ENCODE measurements around the gene CD4. TPM values are rescaled to one million over a fixed set of nuclear protein-coding genes. Genes with fewer than 3 reads are reported as not detected.

CD4 gene
- total RNA-seq, 1 experiment from 2014 or later = not detected

DNA sequence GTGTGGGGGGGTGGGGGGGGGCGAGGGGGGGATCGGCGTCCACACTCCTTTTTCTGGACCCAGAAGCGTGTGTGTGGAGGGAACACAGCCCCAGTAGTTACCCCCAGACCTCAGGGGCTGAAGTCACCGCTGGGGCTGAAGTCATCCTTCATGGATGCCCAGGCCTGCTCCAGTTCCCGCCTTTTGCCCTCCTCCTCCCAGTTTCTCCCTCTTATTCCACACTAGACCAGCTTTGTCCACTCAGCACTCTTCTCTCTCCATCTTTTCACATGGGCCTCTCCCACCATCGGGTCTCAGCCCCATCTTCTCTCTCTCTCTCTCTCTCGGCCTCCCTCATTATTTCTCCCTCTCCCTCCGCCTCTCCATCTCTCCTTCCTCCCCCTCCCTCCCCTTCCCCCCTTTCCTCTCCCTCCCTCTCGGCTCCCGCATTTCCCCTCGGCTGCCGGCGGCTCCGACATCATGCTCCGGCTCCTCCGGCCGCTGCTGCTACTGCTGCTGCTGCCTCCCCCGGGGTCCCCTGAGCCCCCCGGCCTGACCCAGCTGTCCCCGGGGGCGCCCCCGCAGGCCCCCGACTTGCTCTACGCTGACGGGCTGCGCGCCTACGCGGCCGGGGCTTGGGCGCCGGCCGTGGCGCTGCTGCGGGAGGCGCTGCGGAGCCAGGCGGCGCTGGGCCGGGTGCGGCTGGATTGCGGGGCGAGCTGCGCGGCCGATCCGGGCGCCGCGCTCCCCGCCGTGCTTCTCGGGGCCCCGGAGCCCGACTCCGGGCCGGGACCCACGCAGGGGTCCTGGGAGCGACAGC lies 38.9 kb downstream of the CD4 start, which contains the start of gene P3H3:
P3H3 (plus strand) TSS at position 426 of the 799 bp plus-strand sequence; CDS start at position 460, 34 bp downstream.
- TF ChIP-seq, protein P1, sequence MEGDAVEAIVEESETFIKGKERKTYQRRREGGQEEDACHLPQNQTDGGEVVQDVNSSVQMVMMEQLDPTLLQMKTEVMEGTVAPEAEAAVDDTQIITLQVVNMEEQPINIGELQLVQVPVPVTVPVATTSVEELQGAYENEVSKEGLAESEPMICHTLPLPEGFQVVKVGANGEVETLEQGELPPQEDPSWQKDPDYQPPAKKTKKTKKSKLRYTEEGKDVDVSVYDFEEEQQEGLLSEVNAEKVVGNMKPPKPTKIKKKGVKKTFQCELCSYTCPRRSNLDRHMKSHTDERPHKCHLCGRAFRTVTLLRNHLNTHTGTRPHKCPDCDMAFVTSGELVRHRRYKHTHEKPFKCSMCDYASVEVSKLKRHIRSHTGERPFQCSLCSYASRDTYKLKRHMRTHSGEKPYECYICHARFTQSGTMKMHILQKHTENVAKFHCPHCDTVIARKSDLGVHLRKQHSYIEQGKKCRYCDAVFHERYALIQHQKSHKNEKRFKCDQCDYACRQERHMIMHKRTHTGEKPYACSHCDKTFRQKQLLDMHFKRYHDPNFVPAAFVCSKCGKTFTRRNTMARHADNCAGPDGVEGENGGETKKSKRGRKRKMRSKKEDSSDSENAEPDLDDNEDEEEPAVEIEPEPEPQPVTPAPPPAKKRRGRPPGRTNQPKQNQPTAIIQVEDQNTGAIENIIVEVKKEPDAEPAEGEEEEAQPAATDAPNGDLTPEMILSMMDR (IDR thresholded peaks at IDR 0.05; ENCODE audit: unreplicated experiment) = no peak
- no TSS peak for BruUV-seq (replicated peaks)
- no peaks in the 10 kb centered on the region for H3K9me3 Mint-ChIP-seq (ENCODE audit: unreplicated experiment)
- ChIA-PET CTCF (interaction anchor here (1.1 to 8.7 kb wide), 3 partner anchors 20 to 75 kb away, joined by 4 to 74 read pairs (median 42); partner anchors contain the start of gene MLF2), POLR2A (interaction anchor here (0.6 to 0.7 kb wide), 2 partner anchors 42 to 75 kb away, joined by 3 to 4 read pairs; partner anchors contain the start of gene MLF2)
- peak within 1 kb of the TSS; percentile 77 for H3K4me3 Mint-ChIP-seq (ENCODE audit: unreplicated experiment)
- H3K27me3 Mint-ChIP-seq (ENCODE audit: insufficient read depth, unreplicated experiment) = peaks cover 87% of the 10 kb centered on the region
- DNase-seq (ENCODE audit: unreplicated experiment) = peak; percentile 40
- H3K4me1 Mint-ChIP-seq (ENCODE audit: insufficient read depth, unreplicated experiment) = peaks cover 29% of the 10 kb centered on the region
- no peaks in the 10 kb centered on the region for H3K36me3 Mint-ChIP-seq (ENCODE audit: insufficient read depth, unreplicated experiment)
- intact Hi-C loops (cut with micrococcal nuclease) = no loop called here
- no peak within 1 kb of the TSS for H3K27ac Mint-ChIP-seq (ENCODE audit: low read depth, unreplicated experiment)

DNA sequence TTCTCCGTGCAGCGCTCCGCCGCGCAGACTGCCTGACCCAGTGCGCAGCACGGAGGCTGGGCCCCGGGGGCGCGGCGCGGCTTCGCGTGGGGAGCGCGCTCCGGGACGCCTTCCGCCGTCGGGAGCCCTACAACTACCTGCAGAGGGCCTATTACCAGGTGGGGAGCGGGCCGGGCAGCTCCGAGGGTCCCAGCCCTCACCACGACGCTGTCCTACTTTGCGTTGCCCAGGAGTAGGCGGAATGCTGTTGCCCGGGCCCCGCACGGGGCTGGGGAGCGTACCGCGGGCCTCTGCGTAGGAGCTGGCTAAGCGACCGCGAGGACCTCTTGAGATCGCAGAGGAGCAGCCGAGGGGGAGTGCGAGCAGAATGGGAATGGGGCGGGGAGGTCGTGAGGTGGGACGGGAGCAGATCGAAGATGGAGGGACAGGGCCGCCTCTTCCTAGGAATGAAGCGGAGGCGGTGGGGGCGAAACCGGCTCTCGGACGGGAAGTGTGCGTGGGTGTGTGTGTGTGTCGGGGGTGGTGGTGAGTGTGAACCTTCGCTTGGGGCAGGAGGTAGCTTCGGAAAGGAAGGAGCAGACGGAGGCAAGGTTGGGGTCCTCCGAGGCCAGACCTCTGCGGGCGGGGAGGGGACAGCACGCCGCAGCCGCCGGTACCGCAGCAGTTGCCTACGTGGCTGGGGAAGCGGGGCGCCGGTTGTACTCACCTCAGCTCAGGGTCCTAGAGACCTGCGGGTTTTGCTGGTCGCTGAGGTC lies 39.6 kb downstream of the CD4 start:
- POLR2A ChIA-PET = interaction anchor here (0.5 to 1.4 kb wide), 5 partner anchors 41 to 223 kb away, joined by 3 to 4 read pairs (median 3); partner anchors contain the start of gene MLF2
- intact Hi-C loops (cut with micrococcal nuclease) = no loop called here
- H3K4me1 Mint-ChIP-seq (ENCODE audit: insufficient read depth, unreplicated experiment) = peaks cover 29% of the 10 kb centered on the region
- TF ChIP-seq, protein P1 (IDR thresholded peaks at IDR 0.05; ENCODE audit: unreplicated experiment) = no peak
- peaks cover 79% of the 10 kb centered on the region for H3K27me3 Mint-ChIP-seq (ENCODE audit: insufficient read depth, unreplicated experiment)
- CTCF ChIA-PET = interaction anchor here (0.6 to 8.7 kb wide), 4 partner anchors 19 to 93 kb away, joined by 4 to 74 read pairs (median 5); partner anchors contain the start of gene MLF2
- H3K4me3 Mint-ChIP-seq (ENCODE audit: unreplicated experiment) = peak overlapping the region; percentile 77
- H3K36me3 Mint-ChIP-seq (ENCODE audit: insufficient read depth, unreplicated experiment) = no peaks in the 10 kb centered on the region
- H3K27ac Mint-ChIP-seq (ENCODE audit: low read depth, unreplicated experiment) = no peak overlapping the region
- no TSS peak for BruUV-seq (replicated peaks)
- DNase-seq (ENCODE audit: unreplicated experiment) = no peak
- no peaks in the 10 kb centered on the region for H3K9me3 Mint-ChIP-seq (ENCODE audit: unreplicated experiment)

DNA sequence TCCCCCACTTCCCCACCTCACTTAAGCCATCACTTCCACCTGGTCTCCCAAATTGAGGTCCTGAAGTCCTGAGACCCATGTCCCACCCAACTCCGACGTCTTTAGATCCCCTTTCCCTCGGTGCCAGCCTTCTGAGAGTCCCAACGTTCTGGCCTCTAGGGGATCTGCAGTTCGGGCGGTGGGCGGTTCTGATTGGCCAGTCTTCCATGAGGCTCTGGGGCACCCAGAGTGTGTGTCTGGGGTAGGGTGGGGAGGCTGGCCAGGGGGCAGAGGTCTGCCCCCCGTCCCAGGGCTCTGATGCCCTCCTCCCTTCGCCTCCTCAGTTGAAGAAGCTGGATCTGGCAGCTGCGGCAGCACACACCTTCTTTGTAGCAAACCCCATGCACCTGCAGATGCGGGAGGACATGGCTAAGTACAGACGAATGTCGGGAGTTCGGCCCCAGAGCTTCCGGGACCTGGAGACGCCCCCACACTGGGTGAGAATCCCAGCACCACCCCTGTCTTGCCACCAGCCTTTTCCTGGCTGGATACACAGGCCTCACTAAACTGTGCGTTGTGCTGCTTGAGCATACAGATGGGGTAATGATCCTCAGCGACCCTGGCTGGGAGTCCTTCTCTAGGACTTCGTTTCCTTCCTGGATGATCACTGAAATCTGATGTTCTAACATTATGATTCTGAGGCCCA lies 40.4 kb downstream of the CD4 start:
- Mint-ChIP-seq H3K27ac (ENCODE audit: low read depth, unreplicated experiment) (no peak overlapping the region), H3K9me3 (ENCODE audit: unreplicated experiment) (no peaks in the 10 kb centered on the region), H3K27me3 (ENCODE audit: insufficient read depth, unreplicated experiment) (peaks cover 72% of the 10 kb centered on the region), H3K36me3 (ENCODE audit: insufficient read depth, unreplicated experiment) (no peaks in the 10 kb centered on the region), H3K4me3 (ENCODE audit: unreplicated experiment) (peak overlapping the region; percentile 77), H3K4me1 (ENCODE audit: insufficient read depth, unreplicated experiment) (peaks cover 29% of the 10 kb centered on the region)
- ChIA-PET CTCF (interaction anchor here (0.6 to 8.7 kb wide), 6 partner anchors 19 to 386 kb away, joined by 3 to 74 read pairs (median 4); partner anchors contain the start of genes MLF2 and ZNF384), POLR2A (interaction anchor here (0.6 to 1.4 kb wide), 5 partner anchors 23 to 224 kb away, joined by 3 read pairs; partner anchors contain the start of genes MLF2, SPSB2 and USP5)
- BruUV-seq (replicated peaks) = no TSS peak
- intact Hi-C loops (cut with micrococcal nuclease) = no loop called here
- peak; percentile 29 for DNase-seq (ENCODE audit: unreplicated experiment)
- TF ChIP-seq, protein P1 (IDR thresholded peaks at IDR 0.05; ENCODE audit: unreplicated experiment) = no peak
